GM10248 (cell line): Measurements from ENCODE around the gene ZC3HAV1.
"Not testable (repeated sequence)": the region's sequence is repeated elsewhere in the genome, so short reads cannot be mapped to it uniquely, and the experiment has no call there.

ENCODE experiments used
- CTCF ChIA-PET: fragments of 300-600 bp; sonication (Branson Sonifier 250); formaldehyde crosslinking; extraction: SDS; loops from one replicate; lab custom pipeline; 2021; ENCODE audit warnings: antibody characterized with exemption; lab: Yijun Ruan, JAX
- POLR2A ChIA-PET: fragments of 350-650 bp; sonication (Branson Sonifier 250); formaldehyde crosslinking; extraction: SDS; loops from one replicate; lab custom pipeline; 2020; ENCODE audit warnings: antibody characterized with exemption; lab: Yijun Ruan, JAX
- DNase-seq: peaks from one replicate; pipeline ENCODE4 v3.0.0; 2012; ENCODE audit errors: extremely low spot score
- CTCF ChIP-seq: IDR thresholded peaks from 2 replicates; pipeline ENCODE4 v1.5.1; 2012; ENCODE audit warnings: mild to moderate bottlenecking, low read depth; ENCODE audit errors: extremely low read depth, missing control alignments, control extremely low read depth

The ZC3HAV1 gene

DNA sequence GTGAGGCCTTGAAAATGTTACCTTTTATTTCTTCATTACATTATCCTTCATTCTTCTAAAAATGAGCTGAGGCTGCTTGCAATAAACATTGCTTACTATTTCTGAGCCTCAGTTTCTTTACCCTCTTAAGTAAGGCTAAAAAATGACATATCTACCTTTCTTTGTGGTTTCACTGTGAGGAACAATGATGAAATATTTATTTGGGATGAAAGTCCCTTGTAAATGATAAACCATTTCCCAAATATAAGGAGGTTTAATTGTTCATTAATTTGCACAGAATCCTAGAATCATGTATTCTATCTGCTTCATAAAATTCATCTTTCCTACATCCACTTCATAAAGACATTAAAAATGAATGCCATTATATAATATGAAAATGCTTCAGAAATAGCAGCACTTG is 27.9 kb downstream of the ZC3HAV1 start:
- TF ChIP-seq CTCF: no peak
- ChIA-PET POLR2A (no interaction called here), CTCF (interaction anchor here (0.7 to 2.1 kb wide), 2 partner anchors 13 to 47 kb away, joined by 3 to 5 read pairs; no protein-coding TSS in a partner anchor)
- no peak for DNase-seq

- CTCF ChIA-PET: interaction anchor here (1.0 to 2.1 kb wide), 4 partner anchors 9 to 194 kb away, joined by 5 to 6 read pairs (median 5); no protein-coding TSS in a partner anchor
- POLR2A ChIA-PET: no interaction called here
- no peak for DNase-seq
- TF ChIP-seq CTCF: no peak
These were observed 28.6 kb downstream of the ZC3HAV1 start for GRCh38 chr7:139080905-139081304.

DNA sequence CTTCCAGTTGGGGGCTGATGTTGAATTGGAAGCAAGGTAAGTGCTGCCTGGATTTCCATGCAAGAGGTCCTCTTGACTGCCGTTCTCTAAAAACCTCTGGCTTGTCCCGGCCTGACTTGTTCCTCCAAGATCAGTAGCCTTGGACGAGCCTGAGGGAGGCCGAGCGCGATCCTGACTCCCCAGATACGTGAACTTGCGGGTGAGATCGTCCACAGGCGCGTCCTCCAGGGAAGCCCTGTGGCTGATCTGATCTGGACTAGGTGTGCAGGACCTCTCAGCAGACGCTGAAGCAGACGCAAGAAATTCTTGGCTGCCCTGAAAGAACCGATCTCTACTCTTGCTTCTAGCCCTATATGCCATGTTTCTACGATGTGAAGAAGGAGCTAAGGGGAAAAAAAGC is 29.7 kb downstream of the ZC3HAV1 start:
- ChIA-PET CTCF (interaction anchor here (0.9 to 1.5 kb wide), 4 partner anchors 8 to 193 kb away, joined by 4 to 6 read pairs (median 5); no protein-coding TSS in a partner anchor), POLR2A (no interaction called here)
- no peak for TF ChIP-seq CTCF
- no peak for DNase-seq

GRCh38 chr7:139078911-139079310 is 30.6 kb downstream of the ZC3HAV1 start:
- CTCF ChIA-PET: interaction anchor here (0.7 to 10.2 kb wide), 2 partner anchors 16 kb away, joined by 3 to 130 read pairs; no protein-coding TSS in a partner anchor
- POLR2A ChIA-PET: no interaction called here
- no peak for TF ChIP-seq CTCF
- DNase-seq: no peak

DNA sequence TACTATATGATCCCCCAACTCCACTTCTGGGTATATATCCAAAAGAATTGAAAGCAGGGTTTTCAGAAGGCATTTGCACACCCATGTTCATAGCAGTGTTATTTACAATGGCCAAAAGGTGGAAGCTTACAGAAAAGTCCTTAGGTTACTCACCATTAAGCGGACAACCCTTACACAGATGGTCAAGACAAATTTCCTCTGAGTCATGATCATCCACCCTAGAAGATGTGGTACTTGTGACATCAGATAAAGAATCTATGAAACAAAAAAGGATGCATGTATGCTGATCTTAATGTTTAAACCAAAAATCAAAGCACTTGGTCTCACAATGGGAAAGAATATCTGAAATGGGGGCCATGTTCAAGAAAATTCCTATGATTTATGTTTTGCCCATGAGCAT is 31.1 kb downstream of the ZC3HAV1 start:
- no peak for TF ChIP-seq CTCF
- POLR2A ChIA-PET: no interaction called here
- no peak for DNase-seq
- CTCF ChIA-PET: interaction anchor here (0.7 to 10.2 kb wide), 2 partner anchors 16 kb away, joined by 3 to 130 read pairs; no protein-coding TSS in a partner anchor

GRCh38 chr7:139077706-139078105 is 31.8 kb downstream of the ZC3HAV1 start:
- POLR2A ChIA-PET, DNase-seq: not testable (repeated sequence)
- CTCF ChIA-PET: interaction anchor here (1.2 to 10.2 kb wide), 2 partner anchors 15 to 25 kb away, joined by 3 to 130 read pairs; no protein-coding TSS in a partner anchor

DNA sequence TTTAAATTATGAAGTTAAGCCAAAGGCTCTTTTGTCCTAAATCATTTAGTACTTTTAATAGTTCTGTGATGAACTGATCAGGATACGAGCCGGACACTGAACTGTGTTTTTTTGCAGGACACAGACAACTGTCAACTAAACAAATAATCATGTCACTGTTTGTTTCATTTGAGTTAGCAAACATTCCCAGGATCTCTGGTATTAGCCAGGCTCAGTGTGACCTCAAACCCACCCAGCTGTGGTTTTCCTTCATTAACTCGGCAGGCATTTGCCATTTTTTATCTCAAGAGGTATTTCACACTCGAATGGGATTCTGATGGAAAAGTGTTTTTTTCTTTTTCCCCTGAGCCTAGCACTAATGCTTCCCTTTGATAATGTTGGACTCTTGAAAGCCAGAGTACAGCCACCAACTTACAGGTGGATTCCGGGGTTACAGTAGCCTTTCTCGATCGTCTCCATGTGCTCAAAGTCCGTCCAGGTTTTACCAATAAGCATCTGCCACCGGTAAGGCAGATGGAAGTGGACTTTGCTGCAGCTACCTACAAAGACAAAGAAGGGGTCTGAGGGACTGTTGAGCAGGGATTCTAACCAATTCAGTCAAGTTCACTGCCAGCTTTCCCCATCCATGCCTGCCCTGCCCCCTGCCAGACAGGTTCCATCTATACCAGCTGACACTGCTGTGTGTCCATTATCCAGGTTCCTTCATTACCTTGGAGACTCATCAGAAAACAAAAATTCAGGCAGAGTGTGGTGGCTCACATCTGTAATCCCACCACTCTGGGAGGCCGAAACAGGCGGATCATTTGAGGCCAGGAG is 33.4 kb downstream of the ZC3HAV1 start:
- ChIA-PET POLR2A (no interaction called here), CTCF (interaction anchor here (1.2 to 10.2 kb wide), 25 partner anchors 10 to 190 kb away, joined by 3 to 130 read pairs (median 10); a partner anchor contains a TSS)
- no peak for TF ChIP-seq CTCF
- no peak for DNase-seq
